OCI-LY1 (cell line): ENCODE results near the gene CELA2A.

ENCODE experiments used
- H2AFZ ChIP-seq: fragments of 200-600 bp; sonication (generic), shearing (Covaris generic); 2 replicates; pipeline ENCODE4 v1.6.0; 2014; ENCODE audit warnings: antibody characterized with exemption, mild to moderate bottlenecking, low read length
- H3F3A ChIP-seq: fragments of 200-600 bp; sonication (generic), shearing (Covaris generic); 2 replicates; pipeline ENCODE4 v1.6.0; 2014; ENCODE audit warnings: mild to moderate bottlenecking, antibody characterized with exemption, low read length, moderate library complexity; ENCODE audit not compliant: insufficient read depth
- H3K27ac ChIP-seq: fragments of 200-600 bp; sonication (generic); 2 replicates; pipeline ENCODE4 v1.5.1; 2014; ENCODE audit warnings: low read length, mixed run types, mild to moderate bottlenecking, low read depth; ENCODE audit not compliant: poor library complexity, severe bottlenecking
- H3K27me3 ChIP-seq: fragments of 200-600 bp; sonication (generic); 2 replicates; pipeline ENCODE4 v1.6.0; 2014; ENCODE audit warnings: antibody characterized with exemption, mild to moderate bottlenecking, low read length, moderate library complexity; ENCODE audit not compliant: insufficient read depth
- H3K36me3 ChIP-seq: fragments of 200-600 bp; sonication (generic); 2 replicates; pipeline ENCODE4 v1.6.1; 2014; ENCODE audit warnings: mild to moderate bottlenecking, antibody characterized with exemption, low read length, moderate library complexity, mixed read lengths; ENCODE audit not compliant: insufficient read depth
- H3K4me1 ChIP-seq: fragments of 200-600 bp; sonication (generic); 2 replicates; pipeline ENCODE4 v1.5.1; 2014; ENCODE audit warnings: mild to moderate bottlenecking, low read length, moderate library complexity; ENCODE audit not compliant: insufficient read depth, severe bottlenecking
- H3K4me2 ChIP-seq: fragments of 200-600 bp; sonication (generic), shearing (Covaris generic); 2 replicates; pipeline ENCODE4 v1.6.1; 2014; ENCODE audit warnings: low read length
- H3K4me3 ChIP-seq: fragments of 200-600 bp; sonication (generic); 2 replicates; pipeline ENCODE4 v1.5.1; 2014; ENCODE audit warnings: low read length, low read depth, mild to moderate bottlenecking, mixed read lengths; ENCODE audit not compliant: poor library complexity, severe bottlenecking
- H3K79me2 ChIP-seq: fragments of 200-600 bp; shearing (Covaris generic); 2 replicates; pipeline ENCODE4 v1.6.1; 2016; ENCODE audit warnings: mixed run types, low read length, mixed read lengths; ENCODE audit not compliant: insufficient read depth
- H3K9ac ChIP-seq: fragments of 200-600 bp; sonication (generic), shearing (Covaris generic); 2 replicates; pipeline ENCODE4 v1.6.1; 2014; ENCODE audit warnings: mild to moderate bottlenecking, low read length, mixed read lengths
- H3K9me2 ChIP-seq: fragments of 200-600 bp; sonication (generic), shearing (Covaris generic); 2 replicates; pipeline ENCODE4 v1.6.1; 2014; ENCODE audit warnings: low read depth, mild to moderate bottlenecking, low read length, mixed read lengths
- H3K9me3 ChIP-seq: fragments of 200-600 bp; shearing (Covaris generic); 2 replicates; pipeline ENCODE4 v1.6.1; 2014; ENCODE audit warnings: low read length, mixed read lengths
- H4K20me1 ChIP-seq: fragments of 200-600 bp; sonication (generic), shearing (Covaris generic); 2 replicates; pipeline ENCODE4 v1.6.0; 2016; ENCODE audit warnings: mild to moderate bottlenecking, low read length; ENCODE audit not compliant: insufficient read depth
- CTCF ChIP-seq: fragments of 200-600 bp; sonication (generic), shearing (Covaris generic); IDR thresholded peaks from 2 replicates; pipeline ENCODE4 v1.5.1; 2017; ENCODE audit warnings: mild to moderate bottlenecking, antibody characterized with exemption, low read length, moderate library complexity, mixed read lengths
- EZH2 ChIP-seq: fragments of 200-600 bp; sonication (generic), shearing (Covaris generic); IDR thresholded peaks from 2 replicates; pipeline ENCODE4 v1.8.0; 2017; ENCODE audit warnings: borderline replicate concordance, mixed run types, mild to moderate bottlenecking, antibody characterized with exemption, low read length, moderate library complexity, mixed read lengths

Gene CELA2A

GRCh38 chr1:15413563-15414444, 42.7 kb upstream of the CELA2A start:
- Histone ChIP-seq H3K4me2 (no peak overlapping the region), H3K9ac (no peak overlapping the region), H3K4me3 (no peak overlapping the region), H2AFZ (no peak overlapping the region), H3K9me3 (no peaks in the 10 kb centered on the region), H3K27ac (no peak overlapping the region), H3K79me2 (no peaks in the 10 kb centered on the region), H3K4me1 (peaks cover 20% of the 10 kb centered on the region), H4K20me1 (no peaks in the 10 kb centered on the region), H3K27me3 (no peaks in the 10 kb centered on the region), H3K9me2 (no peaks in the 10 kb centered on the region), H3F3A (no peaks in the 10 kb centered on the region), H3K36me3 (no peaks in the 10 kb centered on the region; the same call in 1 of the 2 replicates)
- TF ChIP-seq EZH2 (no peak), CTCF (no peak)

DNA sequence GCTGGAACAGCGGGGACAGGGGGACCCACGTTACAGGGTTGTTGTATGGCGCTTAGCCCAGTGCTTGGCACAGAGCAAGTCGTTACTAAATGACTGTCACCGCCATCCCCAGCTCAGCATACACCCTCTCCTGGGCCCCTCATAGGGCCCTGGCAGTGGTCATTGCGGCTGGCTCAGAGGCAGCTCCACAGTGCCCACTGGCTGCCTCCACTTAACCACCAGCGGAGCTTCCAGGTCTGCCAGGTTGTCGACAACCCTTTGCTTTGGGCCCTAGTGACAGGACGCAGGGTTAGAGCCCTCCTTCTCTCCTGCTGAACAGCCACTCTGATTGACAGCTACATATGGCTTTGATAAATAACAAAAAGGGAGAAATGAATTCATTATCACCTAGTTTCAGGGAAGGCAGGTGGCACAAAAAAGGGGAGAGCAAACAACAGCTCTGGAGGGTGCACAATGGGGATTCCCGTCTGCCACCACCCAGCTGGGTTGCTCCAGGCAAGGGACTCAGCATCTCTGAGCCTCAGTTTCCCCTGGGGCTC, 42.0 kb upstream of the CELA2A start:
- H3K36me3 ChIP-seq: no peaks in the 10 kb centered on the region; the same call in 1 of the 2 replicates
- no peaks in the 10 kb centered on the region for H4K20me1 ChIP-seq
- TF ChIP-seq EZH2: no peak
- TF ChIP-seq CTCF: no peak
- H3K9ac ChIP-seq: no peak overlapping the region
- H3F3A ChIP-seq: no peaks in the 10 kb centered on the region
- no peaks in the 10 kb centered on the region for H3K27me3 ChIP-seq
- peaks cover 15% of the 10 kb centered on the region for H3K4me1 ChIP-seq
- no peak overlapping the region for H2AFZ ChIP-seq
- no peaks in the 10 kb centered on the region for H3K9me3 ChIP-seq
- no peaks in the 10 kb centered on the region for H3K9me2 ChIP-seq
- no peak overlapping the region for H3K4me3 ChIP-seq
- H3K4me2 ChIP-seq: no peak overlapping the region
- no peak overlapping the region for H3K27ac ChIP-seq
- no peaks in the 10 kb centered on the region for H3K79me2 ChIP-seq

- no peaks in the 10 kb centered on the region for H3K4me1 ChIP-seq
- H3K9me3 ChIP-seq: no peaks in the 10 kb centered on the region
- H3K4me2 ChIP-seq: no peak overlapping the region
- H3K9me2 ChIP-seq: no peaks in the 10 kb centered on the region
- no peak overlapping the region for H3K4me3 ChIP-seq
- no peaks in the 10 kb centered on the region for H3K79me2 ChIP-seq
- H3K36me3 ChIP-seq: peaks cover 5% of the 10 kb centered on the region
- no peak overlapping the region for H3K9ac ChIP-seq
- H2AFZ ChIP-seq: no peak overlapping the region
- H4K20me1 ChIP-seq: no peaks in the 10 kb centered on the region
- no peaks in the 10 kb centered on the region for H3K27me3 ChIP-seq
- TF ChIP-seq CTCF: no peak
- TF ChIP-seq EZH2: no peak
- H3F3A ChIP-seq: no peaks in the 10 kb centered on the region
- no peak overlapping the region for H3K27ac ChIP-seq
These were observed 39.2 kb upstream of the CELA2A start for GRCh38 chr1:15417059-15417934.
